ENCODE results near the gene TXNL1. TPM values are rescaled to one million over a fixed set of nuclear protein-coding genes. Genes with fewer than 3 reads are reported as not detected.
"Not testable (repeated sequence)": the region's sequence is repeated elsewhere in the genome, so short reads cannot be mapped to it uniquely, and the experiment has no call there.

Gene TXNL1
- total RNA-seq, 1 donor from 2014 or later = 23.5 TPM

GRCh38 chr18:56576826-56577573, 61.4 kb downstream of the TXNL1 start:
- no peaks in the 10 kb centered on the region for H3K27me3 ChIP-seq (ENCODE audit: control insufficient read depth in 3 of 3, insufficient read depth in 3 of 3, low read length in 3 of 3)
- peak overlapping the region in 2 of 3 donors; percentile 17 to 49 for H3K4me3 ChIP-seq (ENCODE audit: low read length in 3 of 3)
- no peaks in the 10 kb centered on the region for H3K36me3 ChIP-seq (ENCODE audit: control insufficient read depth in 3 of 3, insufficient read depth in 3 of 3, low read length in 3 of 3)
- peak overlapping the region in 2 of 3 donors; percentile 25 to 35 for H3K9ac ChIP-seq (ENCODE audit: low read depth in 1 of 3, low read length in 3 of 3)
- no peak overlapping the region for H3K27ac ChIP-seq (ENCODE audit: low read depth, low read length)
- H3K4me1 ChIP-seq (ENCODE audit: control insufficient read depth in 3 of 3, insufficient read depth in 3 of 3, low read length in 3 of 3) = peaks cover 8 to 21% (median 18%) of the 10 kb centered on the region in 3 donors
- no peaks in the 10 kb centered on the region for H3K9me3 ChIP-seq (ENCODE audit: control insufficient read depth in 3 of 3, low read length in 3 of 3)

- Histone ChIP-seq H3K36me3 (ENCODE audit: control insufficient read depth in 3 of 3, insufficient read depth in 3 of 3, low read length in 3 of 3) (no peaks in the 10 kb centered on the region), H3K27me3 (ENCODE audit: control insufficient read depth in 3 of 3, insufficient read depth in 3 of 3, low read length in 3 of 3) (no peaks in the 10 kb centered on the region), H3K27ac (ENCODE audit: low read depth, low read length) (peak overlapping the region; percentile 61), H3K9me3 (ENCODE audit: control insufficient read depth in 3 of 3, low read length in 3 of 3) (no peaks in the 10 kb centered on the region), H3K9ac (ENCODE audit: low read depth in 1 of 3, low read length in 3 of 3) (no peak overlapping the region), H3K4me3 (ENCODE audit: low read length in 3 of 3) (no peak overlapping the region), H3K4me1 (ENCODE audit: control insufficient read depth in 3 of 3, insufficient read depth in 3 of 3, low read length in 3 of 3) (peaks cover 8 to 21% (median 18%) of the 10 kb centered on the region in 3 donors)
Measured at GRCh38 chr18:56575819-56576663, 62.4 kb downstream of the TXNL1 start.

GRCh38 chr18:56574861-56575260, 63.5 kb downstream of the TXNL1 start:
- peak overlapping the region in 1 of 3 donors; percentile 17 for H3K4me3 ChIP-seq (ENCODE audit: low read length in 3 of 3)
- H3K9ac ChIP-seq (ENCODE audit: low read depth in 1 of 3, low read length in 3 of 3) = no peak overlapping the region
- peak overlapping the region; percentile 61 for H3K27ac ChIP-seq (ENCODE audit: low read depth, low read length)
- H3K27me3 ChIP-seq (ENCODE audit: control insufficient read depth in 3 of 3, insufficient read depth in 3 of 3, low read length in 3 of 3) = no peaks in the 10 kb centered on the region
- peaks cover 8 to 21% (median 18%) of the 10 kb centered on the region in 3 donors for H3K4me1 ChIP-seq (ENCODE audit: control insufficient read depth in 3 of 3, insufficient read depth in 3 of 3, low read length in 3 of 3)
- H3K36me3 ChIP-seq (ENCODE audit: control insufficient read depth in 3 of 3, insufficient read depth in 3 of 3, low read length in 3 of 3) = no peaks in the 10 kb centered on the region
- H3K9me3 ChIP-seq (ENCODE audit: control insufficient read depth in 3 of 3, low read length in 3 of 3) = no peaks in the 10 kb centered on the region

- not testable (repeated sequence) for H3K9me3 ChIP-seq (ENCODE audit: control insufficient read depth in 3 of 3, low read length in 3 of 3); H3K4me3 ChIP-seq (ENCODE audit: low read length in 3 of 3)
- peaks cover 8 to 21% (median 18%) of the 10 kb centered on the region in 3 donors for H3K4me1 ChIP-seq (ENCODE audit: control insufficient read depth in 3 of 3, insufficient read depth in 3 of 3, low read length in 3 of 3)
Measured at GRCh38 chr18:56572267-56572666, 66.1 kb downstream of the TXNL1 start.

GRCh38 chr18:56570978-56571377, 67.4 kb downstream of the TXNL1 start:
- Histone ChIP-seq H3K27ac (ENCODE audit: low read depth, low read length) (no peak overlapping the region), H3K9ac (ENCODE audit: low read depth in 1 of 3, low read length in 3 of 3) (no peak overlapping the region), H3K27me3 (ENCODE audit: control insufficient read depth in 3 of 3, insufficient read depth in 3 of 3, low read length in 3 of 3) (no peaks in the 10 kb centered on the region), H3K36me3 (ENCODE audit: control insufficient read depth in 3 of 3, insufficient read depth in 3 of 3, low read length in 3 of 3) (no peaks in the 10 kb centered on the region), H3K4me3 (ENCODE audit: low read length in 3 of 3) (no peak overlapping the region), H3K4me1 (ENCODE audit: control insufficient read depth in 3 of 3, insufficient read depth in 3 of 3, low read length in 3 of 3) (peaks cover 4 to 17% (median 11%) of the 10 kb centered on the region in 3 donors), H3K9me3 (ENCODE audit: control insufficient read depth in 3 of 3, low read length in 3 of 3) (no peaks in the 10 kb centered on the region)

More at GRCh38 chr18:56572267-56572666, 66.1 kb downstream of the TXNL1 start:
- not testable (repeated sequence) for H3K27me3 ChIP-seq (ENCODE audit: control insufficient read depth in 3 of 3, insufficient read depth in 3 of 3, low read length in 3 of 3); H3K27ac ChIP-seq (ENCODE audit: low read depth, low read length); H3K36me3 ChIP-seq (ENCODE audit: control insufficient read depth in 3 of 3, insufficient read depth in 3 of 3, low read length in 3 of 3); H3K9ac ChIP-seq (ENCODE audit: low read depth in 1 of 3, low read length in 3 of 3)

GRCh38 chr18:56569416-56569815, 69.0 kb downstream of the TXNL1 start:
- Histone ChIP-seq H3K4me1 (ENCODE audit: control insufficient read depth in 3 of 3, insufficient read depth in 3 of 3, low read length in 3 of 3) (peaks cover 3% of the 10 kb centered on the region in 3 donors), H3K27me3 (ENCODE audit: control insufficient read depth in 3 of 3, insufficient read depth in 3 of 3, low read length in 3 of 3) (no peaks in the 10 kb centered on the region), H3K9ac (ENCODE audit: low read depth in 1 of 3, low read length in 3 of 3) (no peak overlapping the region), H3K27ac (ENCODE audit: low read depth, low read length) (no peak overlapping the region), H3K36me3 (ENCODE audit: control insufficient read depth in 3 of 3, insufficient read depth in 3 of 3, low read length in 3 of 3) (no peaks in the 10 kb centered on the region), H3K4me3 (ENCODE audit: low read length in 3 of 3) (no peak overlapping the region), H3K9me3 (ENCODE audit: control insufficient read depth in 3 of 3, low read length in 3 of 3) (no peaks in the 10 kb centered on the region)

- no peaks in the 10 kb centered on the region for H3K36me3 ChIP-seq (ENCODE audit: control insufficient read depth in 3 of 3, insufficient read depth in 3 of 3, low read length in 3 of 3)
- peak overlapping the region; percentile 30 for H3K27ac ChIP-seq (ENCODE audit: low read depth, low read length)
- H3K9ac ChIP-seq (ENCODE audit: low read depth in 1 of 3, low read length in 3 of 3) = no peak overlapping the region
- H3K9me3 ChIP-seq (ENCODE audit: control insufficient read depth in 3 of 3, low read length in 3 of 3) = no peaks in the 10 kb centered on the region
- H3K27me3 ChIP-seq (ENCODE audit: control insufficient read depth in 3 of 3, insufficient read depth in 3 of 3, low read length in 3 of 3) = no peaks in the 10 kb centered on the region
- no peaks in the 10 kb centered on the region for H3K4me1 ChIP-seq (ENCODE audit: control insufficient read depth in 3 of 3, insufficient read depth in 3 of 3, low read length in 3 of 3)
- no peak overlapping the region for H3K4me3 ChIP-seq (ENCODE audit: low read length in 3 of 3)
Measured at GRCh38 chr18:56568986-56569385, 69.4 kb downstream of the TXNL1 start.

- Histone ChIP-seq H3K27ac (ENCODE audit: low read depth, low read length) (no peak overlapping the region), H3K4me3 (ENCODE audit: low read length in 3 of 3) (no peak overlapping the region), H3K4me1 (ENCODE audit: control insufficient read depth in 3 of 3, insufficient read depth in 3 of 3, low read length in 3 of 3) (no peaks in the 10 kb centered on the region), H3K27me3 (ENCODE audit: control insufficient read depth in 3 of 3, insufficient read depth in 3 of 3, low read length in 3 of 3) (no peaks in the 10 kb centered on the region), H3K36me3 (ENCODE audit: control insufficient read depth in 3 of 3, insufficient read depth in 3 of 3, low read length in 3 of 3) (no peaks in the 10 kb centered on the region), H3K9ac (ENCODE audit: low read depth in 1 of 3, low read length in 3 of 3) (no peak overlapping the region), H3K9me3 (ENCODE audit: control insufficient read depth in 3 of 3, low read length in 3 of 3) (no peaks in the 10 kb centered on the region)
Measured at GRCh38 chr18:56565551-56566345, 72.6 kb downstream of the TXNL1 start.

- Histone ChIP-seq H3K27ac (ENCODE audit: low read depth, low read length) (no peak overlapping the region), H3K9me3 (ENCODE audit: control insufficient read depth in 3 of 3, low read length in 3 of 3) (no peaks in the 10 kb centered on the region), H3K4me3 (ENCODE audit: low read length in 3 of 3) (no peak overlapping the region), H3K27me3 (ENCODE audit: control insufficient read depth in 3 of 3, insufficient read depth in 3 of 3, low read length in 3 of 3) (no peaks in the 10 kb centered on the region), H3K36me3 (ENCODE audit: control insufficient read depth in 3 of 3, insufficient read depth in 3 of 3, low read length in 3 of 3) (no peaks in the 10 kb centered on the region), H3K4me1 (ENCODE audit: control insufficient read depth in 3 of 3, insufficient read depth in 3 of 3, low read length in 3 of 3) (no peaks in the 10 kb centered on the region), H3K9ac (ENCODE audit: low read depth in 1 of 3, low read length in 3 of 3) (no peak overlapping the region)
Measured at GRCh38 chr18:56565046-56565445, 73.3 kb downstream of the TXNL1 start.

Measured in skeletal muscle tissue (tissue), 4 donors.